T-helper 17 cell (primary cell): ENCODE data around the gene KSR2. TPM values are rescaled to one million over a fixed set of nuclear protein-coding genes. Genes with fewer than 3 reads are reported as not detected.

Source experiments
- ATAC-seq: fragments of 150-1000 bp; cut with Tn5 transposase; 2 replicates; pipeline ENCODE4 v1.10.0; 2021; ENCODE audit warnings: mild to moderate bottlenecking, moderate library complexity
- DNase-seq, 3 donors: peaks; one replicate each; pipeline versions ENCODE4 v3.0.0 to v3.0.0-alpha.2; 2020 to 2021
- H3K9me3 ChIP-seq: one replicate; pipeline ENCODE4 v1.7.0; 2013; ENCODE audit warnings: low read length, mild to moderate bottlenecking; ENCODE audit not compliant: control insufficient read depth, poor library complexity, severe bottlenecking
- H3K27ac Mint-ChIP-seq: one replicate; pipeline ENCODE4 v1.8.0; 2022; ENCODE audit warnings: mild to moderate bottlenecking, moderate library complexity, mixed read lengths
- H3K27me3 Mint-ChIP-seq: one replicate; pipeline ENCODE4 v1.8.0; 2022; ENCODE audit warnings: mixed read lengths
- H3K36me3 Mint-ChIP-seq: one replicate; pipeline ENCODE4 v1.8.0; 2022; ENCODE audit warnings: low read depth, mixed read lengths
- H3K4me1 Mint-ChIP-seq: one replicate; pipeline ENCODE4 v1.8.0; 2022; ENCODE audit warnings: mild to moderate bottlenecking, mixed read lengths
- H3K4me3 Mint-ChIP-seq: one replicate; pipeline ENCODE4 v1.8.0; 2022; ENCODE audit warnings: mild to moderate bottlenecking, moderate library complexity, mixed read lengths
- total RNA-seq, 4 donors: library from RNA in 2 of 4; stranded (reverse) in 2 of 4; gene quantifications; one replicate each; pipeline ENCODE4 v1.2.3 and lab custom pipeline; 2022 to 2026

Gene KSR2
- total RNA-seq, 2 donors from 2014 or later: 0.05 to 0.10 TPM

GRCh38 chr12:117469883-117470483 lies 498.8 kb downstream of the KSR2 start:
- H3K9me3 ChIP-seq: peaks cover 4% of the 10 kb centered on the region
- Mint-ChIP-seq H3K4me1 (no peaks in the 10 kb centered on the region), H3K4me3 (no peak overlapping the region), H3K27me3 (no peaks in the 10 kb centered on the region), H3K36me3 (no peaks in the 10 kb centered on the region), H3K27ac (no peak overlapping the region)
- ATAC-seq (no peak), DNase-seq (no peak)

- H3K9me3 ChIP-seq: peaks cover 4% of the 10 kb centered on the region
- H3K4me1 Mint-ChIP-seq: no peaks in the 10 kb centered on the region
- H3K27me3 Mint-ChIP-seq: no peaks in the 10 kb centered on the region
- no peaks in the 10 kb centered on the region for H3K36me3 Mint-ChIP-seq
- ATAC-seq: no peak
- no peak overlapping the region for H3K4me3 Mint-ChIP-seq
- H3K27ac Mint-ChIP-seq: no peak overlapping the region
- DNase-seq: no peak
These were observed 500.8 kb downstream of the KSR2 start for GRCh38 chr12:117468016-117468415.

- Mint-ChIP-seq H3K4me1 (no peaks in the 10 kb centered on the region), H3K27me3 (no peaks in the 10 kb centered on the region), H3K4me3 (no peak overlapping the region), H3K36me3 (no peaks in the 10 kb centered on the region), H3K27ac (no peak overlapping the region)
- peaks cover 4% of the 10 kb centered on the region for H3K9me3 ChIP-seq
- ATAC-seq (no peak), DNase-seq (no peak)
These were observed 501.2 kb downstream of the KSR2 start for GRCh38 chr12:117467588-117467987.

- no peaks in the 10 kb centered on the region for H3K36me3 Mint-ChIP-seq
- DNase-seq (no peak), ATAC-seq (no peak)
- H3K4me3 Mint-ChIP-seq: no peak overlapping the region
- no peak overlapping the region for H3K27ac Mint-ChIP-seq
- no peaks in the 10 kb centered on the region for H3K4me1 Mint-ChIP-seq
- H3K27me3 Mint-ChIP-seq: no peaks in the 10 kb centered on the region
- H3K9me3 ChIP-seq: peaks cover 4% of the 10 kb centered on the region
These were observed 502.0 kb downstream of the KSR2 start for GRCh38 chr12:117466677-117467362.

GRCh38 chr12:117461732-117462131 lies 507.1 kb downstream of the KSR2 start:
- ATAC-seq (no peak), DNase-seq (no peak)
- no peaks in the 10 kb centered on the region for H3K27me3 Mint-ChIP-seq
- no peaks in the 10 kb centered on the region for H3K9me3 ChIP-seq
- no peaks in the 10 kb centered on the region for H3K36me3 Mint-ChIP-seq
- H3K27ac Mint-ChIP-seq: no peak overlapping the region
- no peak overlapping the region for H3K4me3 Mint-ChIP-seq
- no peaks in the 10 kb centered on the region for H3K4me1 Mint-ChIP-seq

- Mint-ChIP-seq H3K27ac (no peak overlapping the region), H3K4me1 (no peaks in the 10 kb centered on the region), H3K27me3 (no peaks in the 10 kb centered on the region), H3K36me3 (no peaks in the 10 kb centered on the region), H3K4me3 (no peak overlapping the region)
- no peak for DNase-seq
- no peaks in the 10 kb centered on the region for H3K9me3 ChIP-seq
- no peak for ATAC-seq
These were observed 509.6 kb downstream of the KSR2 start for GRCh38 chr12:117459229-117459628.

- DNase-seq: no peak
- Mint-ChIP-seq H3K27ac (no peak overlapping the region), H3K27me3 (no peaks in the 10 kb centered on the region), H3K36me3 (peaks cover 2% of the 10 kb centered on the region), H3K4me1 (no peaks in the 10 kb centered on the region), H3K4me3 (no peak overlapping the region)
- ATAC-seq: no peak
- H3K9me3 ChIP-seq: no peaks in the 10 kb centered on the region
These were observed 511.6 kb downstream of the KSR2 start for GRCh38 chr12:117457189-117457588.

GRCh38 chr12:117456076-117456475 lies 512.7 kb downstream of the KSR2 start:
- Mint-ChIP-seq H3K4me1 (no peaks in the 10 kb centered on the region), H3K27ac (no peak overlapping the region), H3K27me3 (no peaks in the 10 kb centered on the region), H3K4me3 (no peak overlapping the region), H3K36me3 (peaks cover 2% of the 10 kb centered on the region)
- DNase-seq (no peak), ATAC-seq (no peak)
- H3K9me3 ChIP-seq: no peaks in the 10 kb centered on the region

GRCh38 chr12:117453961-117454360 lies 514.8 kb downstream of the KSR2 start:
- peaks cover 2% of the 10 kb centered on the region for H3K36me3 Mint-ChIP-seq
- no peak overlapping the region for H3K27ac Mint-ChIP-seq
- H3K9me3 ChIP-seq: no peaks in the 10 kb centered on the region
- H3K4me1 Mint-ChIP-seq: no peaks in the 10 kb centered on the region
- ATAC-seq: no peak
- H3K4me3 Mint-ChIP-seq: no peak overlapping the region
- no peak for DNase-seq
- H3K27me3 Mint-ChIP-seq: no peaks in the 10 kb centered on the region

- H3K36me3 Mint-ChIP-seq: peaks cover 2% of the 10 kb centered on the region
- H3K4me3 Mint-ChIP-seq: no peak overlapping the region
- ATAC-seq (no peak), DNase-seq (no peak)
- no peaks in the 10 kb centered on the region for H3K27me3 Mint-ChIP-seq
- H3K9me3 ChIP-seq: no peaks in the 10 kb centered on the region
- no peak overlapping the region for H3K27ac Mint-ChIP-seq
- H3K4me1 Mint-ChIP-seq: no peaks in the 10 kb centered on the region
These were observed 516.7 kb downstream of the KSR2 start for GRCh38 chr12:117452112-117452511.

- Mint-ChIP-seq H3K4me3 (no peak overlapping the region), H3K4me1 (no peaks in the 10 kb centered on the region), H3K36me3 (peaks cover 2% of the 10 kb centered on the region), H3K27me3 (no peaks in the 10 kb centered on the region), H3K27ac (no peak overlapping the region)
- DNase-seq (no peak), ATAC-seq (no peak)
- no peaks in the 10 kb centered on the region for H3K9me3 ChIP-seq
These were observed 518.6 kb downstream of the KSR2 start for GRCh38 chr12:117450209-117450608.

GRCh38 chr12:117447665-117448366 lies 521.0 kb downstream of the KSR2 start:
- DNase-seq (no peak), ATAC-seq (no peak)
- Mint-ChIP-seq H3K4me3 (no peak overlapping the region), H3K4me1 (no peaks in the 10 kb centered on the region), H3K27ac (no peak overlapping the region), H3K27me3 (peaks cover 2% of the 10 kb centered on the region), H3K36me3 (no peaks in the 10 kb centered on the region)
- no peaks in the 10 kb centered on the region for H3K9me3 ChIP-seq

- DNase-seq (no peak), ATAC-seq (no peak)
- H3K9me3 ChIP-seq: no peaks in the 10 kb centered on the region
- peaks cover 6% of the 10 kb centered on the region for H3K27me3 Mint-ChIP-seq
- H3K4me3 Mint-ChIP-seq: no peak overlapping the region
- no peaks in the 10 kb centered on the region for H3K36me3 Mint-ChIP-seq
- no peaks in the 10 kb centered on the region for H3K4me1 Mint-ChIP-seq
- H3K27ac Mint-ChIP-seq: no peak overlapping the region
These were observed 524.0 kb downstream of the KSR2 start for GRCh38 chr12:117444781-117445180.
